ENCODE measurements around the gene OTOP1. TPM values are rescaled to one million over a fixed set of nuclear protein-coding genes. Genes with fewer than 3 reads are reported as not detected.
"Not testable (repeated sequence)": the region's sequence is repeated elsewhere in the genome, so short reads cannot be mapped to it uniquely, and the experiment has no call there.

Gene OTOP1
- total RNA-seq, 4 donors from 2014 or later, result 0.72 TPM; not detected in 3

DNA sequence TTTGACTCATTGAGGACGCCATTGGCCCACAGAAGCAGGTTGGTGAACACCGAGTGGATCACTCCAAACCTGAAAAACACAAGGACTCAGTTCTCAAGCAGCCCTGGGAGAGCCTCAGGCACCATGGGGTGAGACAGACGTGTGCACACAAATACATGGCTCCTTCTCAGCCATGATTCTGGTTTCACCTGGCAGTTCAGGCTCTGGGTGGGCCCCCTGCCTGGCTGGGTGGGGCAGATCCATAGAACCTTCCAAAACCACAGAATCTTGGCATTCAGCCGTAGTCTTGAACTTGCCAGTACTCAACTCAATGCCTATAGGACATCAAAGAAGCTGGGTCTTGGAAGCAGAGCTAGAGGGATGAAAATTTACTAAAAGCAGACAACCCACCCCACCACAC is 24.2 kb downstream of the OTOP1 start:
- no peak overlapping the region for H3K4me3 ChIP-seq
- no peaks in the 10 kb centered on the region for H3K9me3 ChIP-seq
- DNase-seq (ENCODE audit: low spot score in 2 of 2), result no peak
- H3K27ac ChIP-seq, result no peak overlapping the region
- peaks cover 14% of the 10 kb centered on the region for H3K27me3 ChIP-seq
- 53% methylated on average over 3 of the region's 4 CpGs for WGBS
- H3K4me1 ChIP-seq, result peaks cover 9% of the 10 kb centered on the region
- TF ChIP-seq POLR2AphosphoS5 (IDR thresholded peaks at IDR 0.05) (no peak), POLR2A (IDR thresholded peaks at IDR 0.05) (no peak), EP300 (IDR thresholded peaks at IDR 0.05) (no peak)
- TF ChIP-seq, protein P1, sequence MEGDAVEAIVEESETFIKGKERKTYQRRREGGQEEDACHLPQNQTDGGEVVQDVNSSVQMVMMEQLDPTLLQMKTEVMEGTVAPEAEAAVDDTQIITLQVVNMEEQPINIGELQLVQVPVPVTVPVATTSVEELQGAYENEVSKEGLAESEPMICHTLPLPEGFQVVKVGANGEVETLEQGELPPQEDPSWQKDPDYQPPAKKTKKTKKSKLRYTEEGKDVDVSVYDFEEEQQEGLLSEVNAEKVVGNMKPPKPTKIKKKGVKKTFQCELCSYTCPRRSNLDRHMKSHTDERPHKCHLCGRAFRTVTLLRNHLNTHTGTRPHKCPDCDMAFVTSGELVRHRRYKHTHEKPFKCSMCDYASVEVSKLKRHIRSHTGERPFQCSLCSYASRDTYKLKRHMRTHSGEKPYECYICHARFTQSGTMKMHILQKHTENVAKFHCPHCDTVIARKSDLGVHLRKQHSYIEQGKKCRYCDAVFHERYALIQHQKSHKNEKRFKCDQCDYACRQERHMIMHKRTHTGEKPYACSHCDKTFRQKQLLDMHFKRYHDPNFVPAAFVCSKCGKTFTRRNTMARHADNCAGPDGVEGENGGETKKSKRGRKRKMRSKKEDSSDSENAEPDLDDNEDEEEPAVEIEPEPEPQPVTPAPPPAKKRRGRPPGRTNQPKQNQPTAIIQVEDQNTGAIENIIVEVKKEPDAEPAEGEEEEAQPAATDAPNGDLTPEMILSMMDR (IDR thresholded peaks at IDR 0.05), result no peak
- no peaks in the 10 kb centered on the region for H3K36me3 ChIP-seq

DNA sequence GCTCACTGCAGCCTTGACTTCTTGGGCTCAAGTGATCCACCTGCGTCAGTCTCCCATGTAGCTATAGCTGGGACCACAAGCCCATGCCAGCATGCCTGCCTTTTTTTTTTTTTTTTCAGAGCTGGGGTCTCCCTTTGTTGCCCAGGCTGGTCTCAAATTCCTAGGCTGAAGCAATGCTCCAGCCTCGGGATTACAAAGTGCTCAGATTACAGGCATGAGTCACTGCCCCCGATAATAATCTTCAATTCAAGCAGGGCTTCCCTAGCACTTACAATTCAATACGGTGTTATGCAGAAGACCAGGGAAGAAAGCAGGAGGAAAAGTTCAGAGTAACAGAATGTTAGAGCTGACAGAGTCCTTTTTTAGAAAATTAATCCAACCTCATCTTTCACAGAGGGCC is 26.1 kb downstream of the OTOP1 start:
- Histone ChIP-seq H3K4me3 (no peak overlapping the region), H3K9me3 (no peaks in the 10 kb centered on the region), H3K27me3 (peaks cover 10% of the 10 kb centered on the region), H3K4me1 (peaks cover 9% of the 10 kb centered on the region), H3K36me3 (no peaks in the 10 kb centered on the region), H3K27ac (no peak overlapping the region)
- no peak for DNase-seq (ENCODE audit: low spot score in 2 of 2)
- TF ChIP-seq, protein P1 (IDR thresholded peaks at IDR 0.05), result no peak
- TF ChIP-seq POLR2A (IDR thresholded peaks at IDR 0.05) (no peak), EP300 (IDR thresholded peaks at IDR 0.05) (no peak), POLR2AphosphoS5 (IDR thresholded peaks at IDR 0.05) (no peak)
- WGBS, result 49% methylated on average over 4 of the region's 4 CpGs

DNA sequence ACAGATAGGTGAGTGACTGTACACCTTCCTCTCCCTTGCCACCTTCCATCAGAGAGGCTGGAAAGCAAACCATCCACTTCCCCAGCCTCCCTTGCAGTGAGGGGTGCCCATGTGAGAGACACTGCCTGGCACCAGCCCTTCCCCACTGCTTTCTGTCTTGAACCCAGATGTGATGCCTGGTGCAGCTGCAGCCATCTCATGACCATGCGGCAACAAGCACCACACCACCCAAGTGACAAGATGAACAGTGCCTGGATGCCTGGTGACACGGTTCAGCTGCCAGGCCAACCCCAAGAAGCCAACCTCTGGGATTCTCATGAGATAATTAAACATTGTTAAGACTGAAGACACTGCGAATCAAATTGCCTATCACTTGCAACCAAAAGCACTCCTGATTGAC is 31.4 kb downstream of the OTOP1 start:
- no peak overlapping the region for H3K27ac ChIP-seq
- H3K36me3 ChIP-seq, result no peaks in the 10 kb centered on the region
- DNase-seq (ENCODE audit: low spot score in 2 of 2), result no peak
- no peaks in the 10 kb centered on the region for H3K4me1 ChIP-seq
- no peaks in the 10 kb centered on the region for H3K9me3 ChIP-seq
- peaks cover 9% of the 10 kb centered on the region for H3K27me3 ChIP-seq
- no peak for TF ChIP-seq POLR2AphosphoS5 (IDR thresholded peaks at IDR 0.05)
- TF ChIP-seq EP300 (IDR thresholded peaks at IDR 0.05), result no peak
- TF ChIP-seq, protein P1 (IDR thresholded peaks at IDR 0.05), result no peak
- TF ChIP-seq POLR2A (IDR thresholded peaks at IDR 0.05), result no peak
- 92% methylated on average over 3 of the region's 3 CpGs for WGBS
- H3K4me3 ChIP-seq, result no peak overlapping the region

DNA sequence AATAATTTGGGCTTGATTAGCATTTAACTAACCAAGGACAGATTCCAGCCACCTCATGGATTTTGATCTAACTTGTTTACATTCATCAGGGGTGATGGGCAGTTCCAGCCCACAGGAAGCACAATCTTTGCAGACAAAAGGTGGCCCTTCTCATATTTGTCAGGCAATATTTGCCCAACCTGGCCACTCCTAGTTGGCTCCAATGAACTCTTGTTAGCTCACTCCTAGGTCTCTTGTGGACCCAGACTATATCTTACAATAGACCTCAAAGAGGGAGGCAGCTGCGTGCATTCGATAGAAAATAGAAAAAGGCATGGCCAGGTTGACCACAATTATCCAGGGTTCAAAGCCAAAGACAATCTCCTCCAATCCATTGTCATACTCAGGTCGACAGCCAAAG is 38.2 kb downstream of the OTOP1 start:
- not testable (repeated sequence) for H3K36me3 ChIP-seq; H3K4me1 ChIP-seq; H3K9me3 ChIP-seq; DNase-seq (ENCODE audit: low spot score in 2 of 2); H3K4me3 ChIP-seq; H3K27ac ChIP-seq
- peaks cover 11% of the 10 kb centered on the region for H3K27me3 ChIP-seq
- WGBS, result 84% methylated on average over 3 of the region's 3 CpGs

DNA sequence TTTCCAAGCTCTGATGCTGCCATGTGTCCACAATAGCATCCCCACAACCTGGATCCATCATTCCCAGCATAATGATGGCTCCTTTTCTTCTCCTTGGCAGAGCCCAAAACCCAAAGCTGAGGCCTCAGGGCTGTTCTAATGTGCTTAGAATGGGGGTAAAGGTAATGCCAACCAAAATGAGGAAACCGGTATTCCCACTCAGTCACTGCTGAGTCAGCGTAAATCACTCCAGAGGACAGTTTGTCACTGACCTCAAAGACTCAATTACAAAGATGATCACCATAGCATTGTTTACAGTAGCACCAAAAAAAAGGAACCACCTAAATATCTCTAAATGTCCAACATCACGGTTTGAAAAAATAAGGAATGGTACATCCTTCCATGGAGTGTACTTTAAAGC is 41.2 kb downstream of the OTOP1 start:
- Histone ChIP-seq H3K27me3 (peaks cover 12% of the 10 kb centered on the region), H3K4me1 (no peaks in the 10 kb centered on the region), H3K9me3 (no peaks in the 10 kb centered on the region), H3K4me3 (no peak overlapping the region), H3K36me3 (no peaks in the 10 kb centered on the region), H3K27ac (no peak overlapping the region)
- no peak for DNase-seq (ENCODE audit: low spot score in 2 of 2)
- WGBS, result 79% methylated on average over 3 of the region's 3 CpGs
- no peak for TF ChIP-seq EP300 (IDR thresholded peaks at IDR 0.05)
- TF ChIP-seq POLR2A (IDR thresholded peaks at IDR 0.05), result no peak
- TF ChIP-seq, protein P1 (IDR thresholded peaks at IDR 0.05), result no peak
- TF ChIP-seq POLR2AphosphoS5 (IDR thresholded peaks at IDR 0.05), result no peak
